ENCODE results near the gene KHDRBS1.
A peak's percentile ranks its signal among the peaks of the same experiment; 100 is the strongest.

Gene KHDRBS1

DNA sequence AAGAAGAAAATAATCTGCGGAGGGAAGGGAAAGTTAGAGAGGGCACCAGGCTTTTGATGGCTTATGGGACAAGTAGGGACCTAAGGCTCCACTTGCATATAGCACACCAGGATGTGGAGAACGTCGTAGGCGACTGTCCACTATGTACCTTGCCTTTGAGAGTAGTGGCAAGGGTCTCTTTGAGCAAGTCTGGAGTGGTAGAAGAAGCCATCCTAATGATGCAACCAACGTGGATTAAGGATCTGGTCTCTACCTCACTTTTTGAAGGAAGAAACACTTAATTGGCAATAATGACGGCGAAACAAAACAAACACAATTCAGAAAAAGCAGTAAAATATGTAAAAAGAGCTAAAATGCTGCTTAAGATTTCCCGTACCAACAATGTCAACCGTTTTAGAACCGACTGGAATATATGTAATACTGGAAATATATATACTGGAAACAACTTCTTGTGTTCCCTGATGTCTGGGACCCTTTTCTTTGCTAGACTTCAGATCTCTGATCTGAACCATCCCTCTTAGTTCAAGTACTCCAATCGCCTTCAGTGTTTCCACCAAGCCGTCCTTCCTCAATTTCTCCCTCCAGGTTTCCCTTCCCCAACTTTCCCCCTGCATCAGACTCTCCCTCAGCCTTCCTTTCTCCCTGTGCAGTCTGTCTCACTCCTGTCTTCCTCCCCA is 821 bp upstream of the KHDRBS1 start:
- Histone ChIP-seq H3K4me1 (ENCODE audit: insufficient read depth, low read length) (peaks cover 33% of the 10 kb centered on the region), H3K79me2 (ENCODE audit: insufficient read depth, low read length) (peaks cover 50% of the 10 kb centered on the region), H3K36me3 (ENCODE audit: insufficient read depth, low read length) (peaks cover 37% of the 10 kb centered on the region), H3K9ac (ENCODE audit: low read depth, low read length) (peak overlapping the region; percentile 91), H2AFZ (ENCODE audit: low read depth, low read length) (peak overlapping the region; percentile 73), H3K9me3 (ENCODE audit: insufficient read depth, low read length, severe bottlenecking) (no peaks in the 10 kb centered on the region), H3K4me3 (ENCODE audit: low read depth in 1 of 2, low read length in 2 of 2) (peak overlapping the region; percentile 8 to 68; a peak in 3 of 4 replicates), H4K20me1 (ENCODE audit: insufficient read depth, low read length) (peaks cover 33% of the 10 kb centered on the region), H3K27me3 (ENCODE audit: insufficient read depth, low read length, poor library complexity) (no peaks in the 10 kb centered on the region), H3K27ac (ENCODE audit: low read length) (peak overlapping the region; percentile 90), H3K4me2 (ENCODE audit: insufficient read depth, low read length) (peak overlapping the region; percentile 81)
- ATAC-seq (ENCODE audit: insufficient read depth, low read depth): no peak
- no peak for DNase-seq
- TF ChIP-seq, protein P1, sequence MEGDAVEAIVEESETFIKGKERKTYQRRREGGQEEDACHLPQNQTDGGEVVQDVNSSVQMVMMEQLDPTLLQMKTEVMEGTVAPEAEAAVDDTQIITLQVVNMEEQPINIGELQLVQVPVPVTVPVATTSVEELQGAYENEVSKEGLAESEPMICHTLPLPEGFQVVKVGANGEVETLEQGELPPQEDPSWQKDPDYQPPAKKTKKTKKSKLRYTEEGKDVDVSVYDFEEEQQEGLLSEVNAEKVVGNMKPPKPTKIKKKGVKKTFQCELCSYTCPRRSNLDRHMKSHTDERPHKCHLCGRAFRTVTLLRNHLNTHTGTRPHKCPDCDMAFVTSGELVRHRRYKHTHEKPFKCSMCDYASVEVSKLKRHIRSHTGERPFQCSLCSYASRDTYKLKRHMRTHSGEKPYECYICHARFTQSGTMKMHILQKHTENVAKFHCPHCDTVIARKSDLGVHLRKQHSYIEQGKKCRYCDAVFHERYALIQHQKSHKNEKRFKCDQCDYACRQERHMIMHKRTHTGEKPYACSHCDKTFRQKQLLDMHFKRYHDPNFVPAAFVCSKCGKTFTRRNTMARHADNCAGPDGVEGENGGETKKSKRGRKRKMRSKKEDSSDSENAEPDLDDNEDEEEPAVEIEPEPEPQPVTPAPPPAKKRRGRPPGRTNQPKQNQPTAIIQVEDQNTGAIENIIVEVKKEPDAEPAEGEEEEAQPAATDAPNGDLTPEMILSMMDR (IDR thresholded peaks at IDR 0.05; ENCODE audit: borderline replicate concordance, extremely low read depth, low read length, poor library complexity, severe bottlenecking): no peak
- no peak for TF ChIP-seq EZH2 (IDR thresholded peaks at IDR 0.05; ENCODE audit: borderline replicate concordance, low read depth, low read length, severe bottlenecking)

DNA sequence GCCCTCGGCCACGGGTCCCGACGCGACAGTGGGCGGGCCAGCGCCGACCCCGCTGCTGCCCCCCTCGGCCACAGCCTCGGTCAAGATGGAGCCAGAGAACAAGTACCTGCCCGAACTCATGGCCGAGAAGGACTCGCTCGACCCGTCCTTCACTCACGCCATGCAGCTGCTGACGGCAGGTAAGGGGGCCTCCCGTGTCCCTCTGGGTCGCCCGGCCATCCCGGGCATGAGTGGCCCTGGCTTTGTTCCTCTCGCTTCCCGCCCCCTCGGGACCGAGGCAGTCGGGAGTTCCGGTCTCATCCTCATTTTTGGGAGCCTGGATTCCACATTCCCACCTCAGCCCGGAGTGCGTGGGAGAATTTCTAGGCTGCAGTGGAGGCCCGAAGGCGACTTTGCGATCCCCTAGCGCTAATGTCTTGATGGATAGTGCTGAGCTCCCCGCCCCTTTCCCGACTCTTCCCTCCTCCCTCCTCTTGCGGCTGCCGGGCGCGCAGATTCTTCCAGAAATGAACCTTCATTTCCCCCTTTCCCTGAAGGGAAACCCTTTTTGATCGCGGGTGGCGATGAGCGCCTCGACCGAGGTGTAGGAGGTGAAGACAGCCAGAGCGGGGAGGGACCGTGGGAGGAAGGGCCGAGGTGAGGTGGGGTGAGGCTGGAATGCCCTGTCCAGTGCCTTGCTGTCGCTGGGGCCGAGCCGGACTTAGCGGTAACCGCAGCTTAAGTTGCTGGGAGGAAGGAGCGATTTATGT is 705 bp downstream of the KHDRBS1 start:
- H3K79me2 ChIP-seq (ENCODE audit: insufficient read depth, low read length): peaks cover 65% of the 10 kb centered on the region
- 0 out of 3 replicates have a peak, but pooled peaks have one; percentile 10 for ATAC-seq (ENCODE audit: insufficient read depth, low read depth)
- H3K27ac ChIP-seq (ENCODE audit: low read length): peak overlapping the region; percentile 90
- no peaks in the 10 kb centered on the region for H3K9me3 ChIP-seq (ENCODE audit: insufficient read depth, low read length, severe bottlenecking)
- TF ChIP-seq, protein P1 (IDR thresholded peaks at IDR 0.05; ENCODE audit: borderline replicate concordance, extremely low read depth, low read length, poor library complexity, severe bottlenecking): no peak
- no peak for TF ChIP-seq EZH2 (IDR thresholded peaks at IDR 0.05; ENCODE audit: borderline replicate concordance, low read depth, low read length, severe bottlenecking)
- peaks cover 45% of the 10 kb centered on the region for H3K4me1 ChIP-seq (ENCODE audit: insufficient read depth, low read length)
- H3K36me3 ChIP-seq (ENCODE audit: insufficient read depth, low read length): peaks cover 43% of the 10 kb centered on the region
- peak overlapping the region; percentile 91 for H3K9ac ChIP-seq (ENCODE audit: low read depth, low read length)
- peaks cover 46% of the 10 kb centered on the region for H4K20me1 ChIP-seq (ENCODE audit: insufficient read depth, low read length)
- DNase-seq: peak; percentile 51
- peak overlapping the region; percentile 81 for H3K4me2 ChIP-seq (ENCODE audit: insufficient read depth, low read length)
- H3K27me3 ChIP-seq (ENCODE audit: insufficient read depth, low read length, poor library complexity): no peaks in the 10 kb centered on the region
- peak overlapping the region; percentile 68 to 88 for H3K4me3 ChIP-seq (ENCODE audit: low read depth in 1 of 2, low read length in 2 of 2)
- peak overlapping the region; percentile 72 for H2AFZ ChIP-seq (ENCODE audit: low read depth, low read length)

DNA sequence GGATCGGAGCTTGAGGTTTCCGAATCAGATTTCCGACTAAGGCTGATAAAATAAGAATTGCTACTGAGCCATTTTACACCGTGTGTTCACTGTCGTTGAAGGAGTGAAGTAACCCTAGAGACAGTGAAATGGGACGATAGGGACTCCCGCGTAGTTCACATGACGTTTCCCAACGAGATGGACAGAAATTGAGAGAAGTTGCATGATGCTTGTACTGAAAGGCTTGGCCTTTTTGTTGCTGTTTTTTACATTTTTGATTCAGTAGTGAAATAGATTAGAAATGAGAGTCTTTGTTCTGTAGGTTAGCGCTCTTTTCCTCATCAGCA is 1.2 kb downstream of the KHDRBS1 start:
- no peak for TF ChIP-seq EZH2 (IDR thresholded peaks at IDR 0.05; ENCODE audit: borderline replicate concordance, low read depth, low read length, severe bottlenecking)
- TF ChIP-seq, protein P1 (IDR thresholded peaks at IDR 0.05; ENCODE audit: borderline replicate concordance, extremely low read depth, low read length, poor library complexity, severe bottlenecking): no peak
- Histone ChIP-seq H3K9ac (ENCODE audit: low read depth, low read length) (peak overlapping the region; percentile 91), H3K4me1 (ENCODE audit: insufficient read depth, low read length) (peaks cover 50% of the 10 kb centered on the region), H3K79me2 (ENCODE audit: insufficient read depth, low read length) (peaks cover 70% of the 10 kb centered on the region), H3K9me3 (ENCODE audit: insufficient read depth, low read length, severe bottlenecking) (no peaks in the 10 kb centered on the region), H3K4me2 (ENCODE audit: insufficient read depth, low read length) (peak overlapping the region; percentile 81), H3K27me3 (ENCODE audit: insufficient read depth, low read length, poor library complexity) (no peaks in the 10 kb centered on the region), H3K27ac (ENCODE audit: low read length) (peak overlapping the region; percentile 90), H3K36me3 (ENCODE audit: insufficient read depth, low read length) (peaks cover 47% of the 10 kb centered on the region), H2AFZ (ENCODE audit: low read depth, low read length) (no peak overlapping the region), H4K20me1 (ENCODE audit: insufficient read depth, low read length) (peaks cover 51% of the 10 kb centered on the region), H3K4me3 (ENCODE audit: low read depth in 1 of 2, low read length in 2 of 2) (peak overlapping the region; percentile 68 to 88)
- DNase-seq (no peak), ATAC-seq (ENCODE audit: insufficient read depth, low read depth) (no peak)

Data from DND-41 (cell line).